PC-3 (cell line): ENCODE data around the gene PSKH1.

Experiments
- EZH2 ChIP-seq: fragments of 300-600 bp; sonication (generic); IDR thresholded peaks from one replicate; pipeline ENCODE4 v1.6.1; 2017; ENCODE audit warnings: antibody characterized with exemption, mild to moderate bottlenecking, low read length; ENCODE audit not compliant: unreplicated experiment
- EZH2phosphoT487 ChIP-seq: fragments of 300-600 bp; sonication (generic); IDR thresholded peaks from 2 replicates; pipeline ENCODE4 v1.6.1; 2018; ENCODE audit warnings: mild to moderate bottlenecking, antibody characterized with exemption, low read length, borderline replicate concordance
- TF ChIP-seq, protein P1 (sequence below): fragments of 300-600 bp; sonication (generic); conservative IDR thresholded peaks from 2 replicates; pipeline ENCODE4 v1.5.1; 2017; ENCODE audit warnings: antibody characterized with exemption, low read depth, mild to moderate bottlenecking, low read length

DNA sequence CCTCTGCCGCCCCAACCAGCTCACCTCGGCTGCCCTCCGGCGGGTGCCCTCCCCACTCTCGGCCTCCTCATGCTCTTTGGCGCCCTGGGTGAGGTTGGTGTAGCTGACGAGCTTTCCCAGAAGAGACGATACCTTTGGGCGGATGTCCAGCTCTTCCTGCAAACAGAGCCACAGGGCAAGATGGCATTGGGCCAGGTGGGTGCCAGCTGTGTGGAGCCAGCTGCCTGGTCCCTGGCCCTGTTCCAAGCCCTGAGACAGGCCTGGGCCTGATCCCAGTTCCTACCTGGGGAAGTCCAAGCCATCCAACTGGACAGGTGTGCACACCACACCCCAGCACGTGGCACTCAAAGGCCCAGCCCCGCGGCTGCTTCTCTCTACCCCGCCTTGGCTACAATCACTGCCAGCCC lies 68.5 kb downstream of the PSKH1 start:
- TF ChIP-seq EZH2phosphoT487: no peak
- TF ChIP-seq, protein P1, sequence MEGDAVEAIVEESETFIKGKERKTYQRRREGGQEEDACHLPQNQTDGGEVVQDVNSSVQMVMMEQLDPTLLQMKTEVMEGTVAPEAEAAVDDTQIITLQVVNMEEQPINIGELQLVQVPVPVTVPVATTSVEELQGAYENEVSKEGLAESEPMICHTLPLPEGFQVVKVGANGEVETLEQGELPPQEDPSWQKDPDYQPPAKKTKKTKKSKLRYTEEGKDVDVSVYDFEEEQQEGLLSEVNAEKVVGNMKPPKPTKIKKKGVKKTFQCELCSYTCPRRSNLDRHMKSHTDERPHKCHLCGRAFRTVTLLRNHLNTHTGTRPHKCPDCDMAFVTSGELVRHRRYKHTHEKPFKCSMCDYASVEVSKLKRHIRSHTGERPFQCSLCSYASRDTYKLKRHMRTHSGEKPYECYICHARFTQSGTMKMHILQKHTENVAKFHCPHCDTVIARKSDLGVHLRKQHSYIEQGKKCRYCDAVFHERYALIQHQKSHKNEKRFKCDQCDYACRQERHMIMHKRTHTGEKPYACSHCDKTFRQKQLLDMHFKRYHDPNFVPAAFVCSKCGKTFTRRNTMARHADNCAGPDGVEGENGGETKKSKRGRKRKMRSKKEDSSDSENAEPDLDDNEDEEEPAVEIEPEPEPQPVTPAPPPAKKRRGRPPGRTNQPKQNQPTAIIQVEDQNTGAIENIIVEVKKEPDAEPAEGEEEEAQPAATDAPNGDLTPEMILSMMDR: no peak
- TF ChIP-seq EZH2: no peak
